Measurements from ENCODE around the gene UBALD1.
"Not testable (repeated sequence)": the region's sequence is repeated elsewhere in the genome, so short reads cannot be mapped to it uniquely, and the experiment has no call there.

UBALD1 gene

GRCh38 chr16:4654011-4654963, 39.6 kb upstream of the UBALD1 start:
- H3K4me3 ChIP-seq (ENCODE audit: low read length) = no peak overlapping the region
- DNase-seq (ENCODE audit: low read depth) = no peak
- H3K36me3 ChIP-seq (ENCODE audit: control insufficient read depth, insufficient read depth, low read length, severe bottlenecking) = peaks cover 64% of the 10 kb centered on the region
- no peaks in the 10 kb centered on the region for H3K27me3 ChIP-seq (replicated peaks; ENCODE audit: control insufficient read depth, insufficient read depth, low read length)
- H3K9me3 ChIP-seq (ENCODE audit: control insufficient read depth, low read length) = no peaks in the 10 kb centered on the region
- H3K4me1 ChIP-seq (ENCODE audit: control insufficient read depth, insufficient read depth, low read length) = no peaks in the 10 kb centered on the region
- H3K9ac ChIP-seq (ENCODE audit: low read length) = no peak overlapping the region

- H3K9me3 ChIP-seq (ENCODE audit: control insufficient read depth, low read length) = no peaks in the 10 kb centered on the region
- no peak overlapping the region for H3K4me3 ChIP-seq (ENCODE audit: low read length)
- peaks cover 56% of the 10 kb centered on the region for H3K36me3 ChIP-seq (ENCODE audit: control insufficient read depth, insufficient read depth, low read length, severe bottlenecking)
- peaks cover 4% of the 10 kb centered on the region for H3K4me1 ChIP-seq (ENCODE audit: control insufficient read depth, insufficient read depth, low read length)
- no peak for DNase-seq (ENCODE audit: low read depth)
- H3K27me3 ChIP-seq (replicated peaks; ENCODE audit: control insufficient read depth, insufficient read depth, low read length) = no peaks in the 10 kb centered on the region
- H3K9ac ChIP-seq (ENCODE audit: low read length) = no peak overlapping the region
Observed at GRCh38 chr16:4652561-4652960, 37.9 kb upstream of the UBALD1 start.

GRCh38 chr16:4651827-4652226, 37.1 kb upstream of the UBALD1 start:
- Histone ChIP-seq H3K4me1 (ENCODE audit: control insufficient read depth, insufficient read depth, low read length) (peaks cover 4% of the 10 kb centered on the region), H3K27me3 (replicated peaks; ENCODE audit: control insufficient read depth, insufficient read depth, low read length) (no peaks in the 10 kb centered on the region), H3K9ac (ENCODE audit: low read length) (no peak overlapping the region), H3K4me3 (ENCODE audit: low read length) (no peak overlapping the region), H3K36me3 (ENCODE audit: control insufficient read depth, insufficient read depth, low read length, severe bottlenecking) (peaks cover 49% of the 10 kb centered on the region), H3K9me3 (ENCODE audit: control insufficient read depth, low read length) (no peaks in the 10 kb centered on the region)
- DNase-seq (ENCODE audit: low read depth) = no peak

- H3K4me3 ChIP-seq (ENCODE audit: low read length); H3K9ac ChIP-seq (ENCODE audit: low read length); H3K9me3 ChIP-seq (ENCODE audit: control insufficient read depth, low read length); H3K27me3 ChIP-seq (replicated peaks; ENCODE audit: control insufficient read depth, insufficient read depth, low read length); H3K4me1 ChIP-seq (ENCODE audit: control insufficient read depth, insufficient read depth, low read length): not testable (repeated sequence)
- peak; percentile 54 for DNase-seq (ENCODE audit: low read depth)
- H3K36me3 ChIP-seq (ENCODE audit: control insufficient read depth, insufficient read depth, low read length, severe bottlenecking) = peaks cover 37% of the 10 kb centered on the region
Observed at GRCh38 chr16:4650443-4651074, 35.9 kb upstream of the UBALD1 start.

GRCh38 chr16:4649744-4650442, 35.2 kb upstream of the UBALD1 start:
- Histone ChIP-seq H3K9ac (ENCODE audit: low read length) (no peak overlapping the region), H3K27me3 (replicated peaks; ENCODE audit: control insufficient read depth, insufficient read depth, low read length) (no peaks in the 10 kb centered on the region)
- no peak for DNase-seq (ENCODE audit: low read depth)

GRCh38 chr16:4648917-4649316, 34.2 kb upstream of the UBALD1 start:
- Histone ChIP-seq H3K4me3 (ENCODE audit: low read length) (no peak overlapping the region), H3K9me3 (ENCODE audit: control insufficient read depth, low read length) (no peaks in the 10 kb centered on the region), H3K27me3 (replicated peaks; ENCODE audit: control insufficient read depth, insufficient read depth, low read length) (no peaks in the 10 kb centered on the region), H3K4me1 (ENCODE audit: control insufficient read depth, insufficient read depth, low read length) (peaks cover 4% of the 10 kb centered on the region), H3K9ac (ENCODE audit: low read length) (no peak overlapping the region), H3K36me3 (ENCODE audit: control insufficient read depth, insufficient read depth, low read length, severe bottlenecking) (peaks cover 22% of the 10 kb centered on the region)
- DNase-seq (ENCODE audit: low read depth) = no peak

More at GRCh38 chr16:4649744-4650442, 35.2 kb upstream of the UBALD1 start:
- no peaks in the 10 kb centered on the region for H3K9me3 ChIP-seq (ENCODE audit: control insufficient read depth, low read length)
- no peak overlapping the region for H3K4me3 ChIP-seq (ENCODE audit: low read length)
- H3K4me1 ChIP-seq (ENCODE audit: control insufficient read depth, insufficient read depth, low read length) = peaks cover 4% of the 10 kb centered on the region
- H3K36me3 ChIP-seq (ENCODE audit: control insufficient read depth, insufficient read depth, low read length, severe bottlenecking) = peaks cover 32% of the 10 kb centered on the region

- no peak for DNase-seq (ENCODE audit: low read depth)
- Histone ChIP-seq H3K9me3 (ENCODE audit: control insufficient read depth, low read length) (no peaks in the 10 kb centered on the region), H3K27me3 (replicated peaks; ENCODE audit: control insufficient read depth, insufficient read depth, low read length) (no peaks in the 10 kb centered on the region), H3K9ac (ENCODE audit: low read length) (no peak overlapping the region), H3K36me3 (ENCODE audit: control insufficient read depth, insufficient read depth, low read length, severe bottlenecking) (peaks cover 13% of the 10 kb centered on the region), H3K4me3 (ENCODE audit: low read length) (no peak overlapping the region), H3K4me1 (ENCODE audit: control insufficient read depth, insufficient read depth, low read length) (peaks cover 4% of the 10 kb centered on the region)
Observed at GRCh38 chr16:4647644-4647980, 32.9 kb upstream of the UBALD1 start.

- Histone ChIP-seq H3K4me3 (ENCODE audit: low read length) (no peak overlapping the region), H3K9me3 (ENCODE audit: control insufficient read depth, low read length) (no peaks in the 10 kb centered on the region), H3K36me3 (ENCODE audit: control insufficient read depth, insufficient read depth, low read length, severe bottlenecking) (peaks cover 8% of the 10 kb centered on the region), H3K9ac (ENCODE audit: low read length) (no peak overlapping the region), H3K4me1 (ENCODE audit: control insufficient read depth, insufficient read depth, low read length) (peaks cover 4% of the 10 kb centered on the region), H3K27me3 (replicated peaks; ENCODE audit: control insufficient read depth, insufficient read depth, low read length) (no peaks in the 10 kb centered on the region)
- no peak for DNase-seq (ENCODE audit: low read depth)
Observed at GRCh38 chr16:4646773-4647643, 32.3 kb upstream of the UBALD1 start.

- Histone ChIP-seq H3K9ac (ENCODE audit: low read length) (no peak overlapping the region), H3K4me3 (ENCODE audit: low read length) (no peak overlapping the region), H3K9me3 (ENCODE audit: control insufficient read depth, low read length) (no peaks in the 10 kb centered on the region), H3K4me1 (ENCODE audit: control insufficient read depth, insufficient read depth, low read length) (peaks cover 6% of the 10 kb centered on the region), H3K36me3 (ENCODE audit: control insufficient read depth, insufficient read depth, low read length, severe bottlenecking) (no peaks in the 10 kb centered on the region), H3K27me3 (replicated peaks; ENCODE audit: control insufficient read depth, insufficient read depth, low read length) (no peaks in the 10 kb centered on the region)
- DNase-seq (ENCODE audit: low read depth) = no peak
Observed at GRCh38 chr16:4641895-4642294, 27.2 kb upstream of the UBALD1 start.

- H3K9ac ChIP-seq (ENCODE audit: low read length) = no peak overlapping the region
- H3K9me3 ChIP-seq (ENCODE audit: control insufficient read depth, low read length) = no peaks in the 10 kb centered on the region
- H3K4me3 ChIP-seq (ENCODE audit: low read length) = no peak overlapping the region
- no peaks in the 10 kb centered on the region for H3K36me3 ChIP-seq (ENCODE audit: control insufficient read depth, insufficient read depth, low read length, severe bottlenecking)
- H3K4me1 ChIP-seq (ENCODE audit: control insufficient read depth, insufficient read depth, low read length) = peaks cover 6% of the 10 kb centered on the region
- no peaks in the 10 kb centered on the region for H3K27me3 ChIP-seq (replicated peaks; ENCODE audit: control insufficient read depth, insufficient read depth, low read length)
- no peak for DNase-seq (ENCODE audit: low read depth)
Observed at GRCh38 chr16:4641306-4641687, 26.6 kb upstream of the UBALD1 start.
